A673 (cell line): Measurements from ENCODE around the gene LAMA3.

Experiments used
- CTCF ChIP-seq: fragments of 300-800, 200-600 bp; sonication (generic); conservative IDR thresholded peaks from 2 replicates; pipeline ENCODE4 v1.5.1; 2017; ENCODE audit warnings: low read depth, mild to moderate bottlenecking, antibody characterized with exemption, low read length, moderate library complexity, mixed read lengths
- EZH2 ChIP-seq: fragments of 200-600 bp; sonication (generic); IDR thresholded peaks from 2 replicates; pipeline ENCODE4 v1.6.1; 2017; ENCODE audit warnings: borderline replicate concordance, low read depth, mild to moderate bottlenecking, mixed read lengths, antibody characterized with exemption, low read length; ENCODE audit not compliant: poor library complexity, severe bottlenecking

- TF ChIP-seq CTCF, result no peak
- no peak for TF ChIP-seq EZH2
Observed at GRCh38 chr18:23710068-23710527, 20.8 kb downstream of the LAMA3 start.
